Activated CD4-positive, alpha-beta T cell treated with anti-CD3 and anti-CD28 coated beads for 4 hours (primary cell): ENCODE data around the gene GOLGB1.

Experiments
- DNase-seq, 2 donors: peaks; one replicate each; pipeline ENCODE4 v3.0.0-alpha.2; 2020

Gene GOLGB1

DNA sequence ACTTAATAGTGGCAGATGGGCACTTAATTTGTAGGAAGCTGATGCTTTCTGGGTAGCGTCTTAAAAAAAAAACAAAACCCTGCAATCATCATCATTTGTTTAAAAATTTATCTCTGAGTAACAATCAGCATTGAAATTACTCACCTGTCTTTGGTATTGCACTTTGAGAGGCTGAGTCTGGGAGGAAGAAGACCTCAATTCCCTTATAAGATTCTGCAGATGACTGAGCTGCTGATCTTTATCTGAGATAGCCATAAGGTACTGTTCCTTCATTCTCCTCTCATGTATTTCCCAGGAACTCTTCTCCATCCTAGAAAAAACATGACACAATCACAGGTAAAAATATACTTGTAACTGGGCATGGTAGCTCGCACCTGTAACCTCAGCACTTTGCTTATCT is 72.4 kb downstream of the GOLGB1 start:
- no peak for DNase-seq

DNA sequence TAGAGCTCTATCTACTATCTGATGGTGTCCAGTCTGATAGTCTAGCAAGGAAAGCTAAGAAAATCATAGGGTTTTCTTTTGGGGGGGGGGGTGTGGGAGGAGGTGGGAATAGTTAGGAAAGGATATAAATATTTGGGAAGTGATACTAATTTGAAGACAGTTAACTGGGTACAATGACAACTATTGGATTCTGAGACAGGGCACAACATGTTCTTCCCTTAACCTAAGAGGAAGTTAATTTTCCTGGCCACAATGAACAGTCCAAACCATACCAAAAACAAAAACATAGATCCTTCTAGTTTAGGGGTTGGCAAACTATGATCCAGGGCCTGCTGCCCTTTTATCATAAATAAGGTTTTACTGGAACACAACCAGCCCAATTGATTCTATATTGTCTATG is 78.9 kb downstream of the GOLGB1 start:
- DNase-seq: no peak

DNA sequence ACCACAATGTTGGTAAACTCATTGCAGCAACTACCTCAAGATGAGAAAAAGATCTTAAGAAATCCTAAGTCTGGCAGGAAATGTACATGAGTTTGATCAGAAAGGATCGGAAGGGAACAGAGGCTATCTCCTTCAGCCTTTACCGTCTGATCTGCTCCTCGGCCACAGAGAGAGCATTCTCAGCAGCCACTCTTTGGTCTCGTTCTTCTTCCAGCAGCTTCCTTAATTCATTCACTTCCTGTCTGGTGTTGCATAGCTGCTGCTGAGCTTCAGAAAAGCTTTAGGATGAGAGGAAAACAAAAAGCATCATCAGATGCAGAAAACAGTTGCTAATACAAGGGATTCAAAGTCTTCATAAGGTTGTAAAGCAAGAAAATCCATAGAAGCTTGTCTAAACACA is 82.2 kb downstream of the GOLGB1 start:
- no peak for DNase-seq

DNA sequence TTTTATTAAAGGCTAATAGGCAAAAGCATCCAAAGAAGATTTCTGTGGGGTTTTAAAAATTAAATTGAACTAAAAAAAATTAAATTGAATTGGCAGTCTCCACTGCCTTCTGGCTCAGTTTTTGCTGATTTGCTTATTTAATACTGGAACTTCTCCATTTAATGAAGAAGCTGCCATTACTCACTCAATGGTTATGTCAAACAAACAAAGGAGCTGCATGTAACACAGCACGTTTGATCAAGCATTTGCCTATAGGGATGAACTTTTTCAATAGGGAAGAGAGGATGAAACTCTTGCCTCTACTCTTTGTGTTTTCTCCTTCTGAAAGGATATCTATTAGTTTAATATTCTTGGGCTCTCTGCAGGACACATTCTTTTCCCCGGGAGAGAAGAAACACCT is 84.1 kb downstream of the GOLGB1 start:
- no peak for DNase-seq

DNA sequence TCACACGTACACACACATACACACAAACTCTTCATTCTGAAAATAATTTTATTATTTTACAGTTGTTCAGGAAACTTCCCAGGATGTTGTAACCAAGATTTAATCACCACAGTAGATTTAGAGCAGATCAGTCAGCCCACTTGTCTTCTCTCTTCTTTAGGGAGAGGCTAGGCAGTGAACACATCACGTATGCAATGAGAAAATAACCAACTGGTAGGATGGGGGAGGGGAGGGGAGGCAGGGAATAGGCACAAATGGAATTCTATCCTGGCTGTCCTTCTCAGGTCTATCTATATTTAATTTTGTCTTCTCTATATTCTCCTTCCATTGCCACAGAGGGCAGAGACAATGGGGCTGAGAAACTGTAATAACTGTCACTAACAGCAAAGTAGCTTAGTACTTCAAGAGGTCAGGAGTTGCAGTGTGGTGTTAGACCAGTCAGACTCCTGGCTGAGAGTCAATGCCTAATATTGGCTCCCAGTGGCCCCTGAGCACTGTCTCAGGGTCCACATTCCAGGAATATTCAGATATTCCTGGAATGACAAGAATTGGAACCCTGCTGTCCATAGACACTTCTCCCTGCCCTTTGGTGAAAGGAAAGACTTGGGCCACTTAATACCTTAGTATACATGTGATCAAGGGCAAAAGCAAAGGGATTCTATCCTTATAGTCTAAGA is 86.2 kb downstream of the GOLGB1 start:
- no peak for DNase-seq

DNA sequence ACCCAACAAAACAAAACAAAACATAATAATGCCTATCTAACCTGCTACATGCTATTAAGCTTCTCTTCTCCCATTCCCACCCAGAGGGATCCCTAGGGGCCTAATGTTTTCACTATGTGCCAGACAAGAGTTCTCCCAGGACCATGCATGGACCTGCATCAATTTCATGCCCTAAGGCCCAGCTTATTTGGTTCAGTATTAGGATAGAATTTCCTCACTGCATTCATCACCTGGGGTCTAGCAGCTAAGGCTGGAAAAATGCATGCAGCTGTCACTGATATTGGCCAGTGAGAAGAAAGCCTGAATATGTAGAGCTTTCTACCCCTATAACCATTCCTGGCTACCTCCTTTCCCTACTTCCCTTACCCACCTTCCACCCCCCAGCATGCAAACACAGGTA is 86.8 kb downstream of the GOLGB1 start:
- DNase-seq: no peak

DNA sequence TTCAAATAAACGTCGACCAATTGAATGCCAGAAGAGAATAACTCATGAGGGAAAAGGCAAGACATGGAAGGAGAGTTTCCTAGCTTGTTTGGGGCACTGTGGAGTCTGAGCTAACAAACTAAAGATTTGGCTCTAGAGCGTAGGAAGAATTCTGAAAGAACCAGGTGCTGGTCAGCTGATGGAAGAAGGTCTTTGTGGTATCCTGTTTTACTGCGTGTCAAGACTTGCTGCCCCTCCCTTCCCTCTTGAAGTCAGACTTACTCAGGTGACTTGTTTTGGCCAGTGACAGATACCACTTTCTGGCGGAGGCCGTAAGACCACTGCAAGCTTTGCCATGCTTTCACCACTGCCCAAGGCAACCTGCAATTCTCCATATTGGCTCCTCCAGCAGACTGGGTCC is 88.2 kb downstream of the GOLGB1 start:
- no peak for DNase-seq

DNA sequence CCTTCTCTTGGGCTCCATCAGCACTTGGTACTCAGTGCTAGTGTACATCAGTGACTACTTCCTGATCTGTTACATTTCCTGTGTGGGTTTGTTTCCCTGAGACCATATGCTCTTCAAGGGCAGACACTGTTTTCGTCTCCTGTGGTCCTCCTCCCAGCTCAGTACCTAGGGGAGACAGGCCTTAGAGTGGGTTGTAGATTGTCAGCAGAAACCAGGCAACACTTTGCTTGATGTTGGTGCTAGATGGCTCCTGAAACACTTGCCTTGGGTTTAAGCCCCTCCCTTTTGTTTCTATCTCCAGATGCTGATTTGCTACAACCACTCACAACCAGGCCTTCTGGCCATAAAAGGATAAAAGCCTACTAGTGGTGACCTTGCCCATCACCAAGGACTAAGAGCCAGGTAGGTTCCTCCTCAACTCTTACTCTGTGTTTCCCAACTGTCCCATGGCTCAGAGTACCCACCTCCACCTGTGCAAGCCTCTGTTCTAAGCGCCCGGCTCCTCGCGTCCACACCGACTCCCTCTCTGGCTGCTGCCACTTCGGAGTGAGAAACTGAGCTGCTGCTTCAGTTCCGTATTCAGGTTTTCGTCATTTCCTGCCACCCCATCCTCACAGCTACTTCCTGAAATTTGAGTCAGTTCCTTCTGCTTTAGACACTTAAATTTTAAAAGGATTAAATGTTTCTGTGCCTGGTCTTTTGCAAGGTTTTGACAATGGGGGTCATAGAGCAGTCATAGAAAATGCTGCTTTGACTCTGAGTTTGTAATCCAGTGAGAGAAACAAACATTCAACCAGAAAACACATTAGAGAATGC is 89.0 kb downstream of the GOLGB1 start, which contains the start of gene HCLS1:
HCLS1 (minus strand) TSS at position 548 of the 816 bp plus-strand sequence. CDS start 2,556 bp downstream, outside the sequence.
- peak; percentile 61 to 66 for DNase-seq

DNA sequence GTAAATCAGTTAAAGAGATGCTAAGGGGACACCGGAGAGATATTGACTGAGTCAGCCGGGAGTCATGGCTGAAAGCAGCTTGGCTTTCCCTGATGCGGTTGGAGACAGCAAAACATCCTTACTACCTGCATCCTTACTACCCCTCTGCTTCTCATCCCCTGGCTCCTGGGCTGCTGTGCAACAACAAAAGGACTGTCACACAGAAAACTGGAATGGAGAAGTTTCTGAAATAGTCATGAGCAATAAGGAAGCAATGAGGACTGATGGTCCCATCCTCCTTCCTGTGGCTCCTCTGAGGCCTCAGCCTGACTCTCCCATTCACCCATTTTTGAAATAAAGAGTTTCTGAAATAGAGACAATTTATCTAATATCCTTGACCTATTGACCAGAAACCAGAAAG is 90.0 kb downstream of the GOLGB1 start:
- no peak for DNase-seq

DNA sequence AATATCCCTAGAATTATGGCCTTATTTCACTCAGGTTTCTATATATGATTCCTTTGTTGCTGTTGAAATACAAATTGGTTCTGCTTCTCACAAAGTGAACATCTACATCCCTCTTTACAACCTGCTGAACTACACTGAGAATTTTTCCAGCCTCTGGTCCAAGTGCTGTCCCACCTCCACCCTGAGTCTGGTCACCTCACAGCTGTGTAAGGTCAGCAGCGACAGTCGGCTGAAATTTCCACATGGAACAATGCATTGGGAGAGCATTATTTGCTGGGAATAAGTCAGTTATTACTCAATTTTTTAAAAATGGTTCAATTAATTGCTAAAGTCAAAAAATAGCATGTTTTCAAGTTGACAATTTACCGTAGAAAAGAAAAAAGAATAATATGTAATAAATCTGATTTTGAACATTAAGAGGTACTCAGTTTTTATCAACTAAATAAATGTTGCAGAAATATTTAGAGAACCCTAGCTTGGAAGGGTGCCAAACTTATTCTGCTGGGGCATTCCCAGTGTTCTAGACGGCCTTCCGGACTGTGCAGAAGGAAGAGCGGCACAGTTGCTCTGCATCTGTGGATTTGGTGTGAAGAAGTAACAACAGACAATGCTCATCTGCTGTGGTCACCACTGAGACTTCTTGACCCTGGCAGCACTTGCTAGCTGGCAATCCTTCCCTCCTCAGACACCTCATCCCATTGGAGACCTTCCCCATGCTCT is 90.7 kb downstream of the GOLGB1 start:
- DNase-seq: no peak

DNA sequence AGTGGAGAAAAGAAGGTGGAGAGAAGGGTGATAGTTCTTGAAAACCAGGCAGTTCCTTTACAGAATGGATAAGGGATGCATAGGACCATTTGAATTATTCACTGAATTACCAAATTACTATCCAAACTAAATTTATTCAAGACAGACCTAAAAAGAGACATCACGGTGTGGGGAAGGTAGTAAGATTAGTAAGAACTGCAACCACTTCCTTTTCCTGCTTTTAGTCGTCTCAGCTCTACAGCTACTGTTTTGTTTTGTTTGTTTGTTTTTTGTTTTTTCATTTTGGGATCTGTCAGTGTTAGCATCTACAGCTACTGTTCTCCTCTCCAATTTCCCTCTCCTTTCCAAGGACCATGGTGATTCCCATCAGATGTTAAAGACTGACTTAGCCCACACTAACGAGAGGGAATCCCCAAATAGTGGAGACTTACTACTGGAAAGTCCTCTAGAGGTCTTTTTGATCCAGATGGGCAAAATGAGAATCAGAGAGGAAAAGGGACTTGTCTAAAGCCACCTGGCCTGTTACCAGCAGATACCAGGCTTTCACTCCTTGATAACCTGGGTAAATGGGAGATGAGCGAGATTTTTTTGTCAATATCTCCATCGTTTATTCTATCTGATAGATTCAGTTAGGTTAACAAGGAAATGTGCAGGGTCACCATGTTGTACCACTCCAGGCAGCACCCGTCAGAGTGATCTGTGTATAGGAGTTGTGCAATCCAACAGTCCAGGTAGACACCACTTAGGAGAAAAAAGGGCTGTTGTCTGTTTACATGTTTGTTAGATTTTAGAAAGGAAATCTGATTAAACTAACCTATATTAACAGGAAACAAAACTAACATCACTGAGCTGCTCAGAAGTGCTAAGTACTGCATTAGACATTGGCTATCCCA is 94.8 kb downstream of the GOLGB1 start:
- DNase-seq: no peak

DNA sequence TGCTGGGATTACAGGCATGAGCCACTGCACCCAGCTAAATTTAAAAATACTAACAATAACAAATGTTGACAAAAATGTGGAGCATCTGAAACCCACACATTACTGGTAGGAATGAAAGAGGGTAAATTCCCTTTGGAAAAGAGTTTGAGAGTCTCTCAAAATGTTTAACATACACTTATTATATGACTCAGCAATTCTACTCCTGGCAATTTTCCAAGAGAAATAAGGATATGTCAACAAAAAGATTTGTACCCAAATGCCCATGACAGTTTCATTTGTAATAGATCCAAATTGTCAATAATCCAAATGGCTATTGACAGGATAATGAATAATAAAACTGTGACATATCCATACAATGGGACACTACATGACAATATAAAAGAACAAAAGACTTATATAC is 97.9 kb downstream of the GOLGB1 start:
- no peak for DNase-seq

DNA sequence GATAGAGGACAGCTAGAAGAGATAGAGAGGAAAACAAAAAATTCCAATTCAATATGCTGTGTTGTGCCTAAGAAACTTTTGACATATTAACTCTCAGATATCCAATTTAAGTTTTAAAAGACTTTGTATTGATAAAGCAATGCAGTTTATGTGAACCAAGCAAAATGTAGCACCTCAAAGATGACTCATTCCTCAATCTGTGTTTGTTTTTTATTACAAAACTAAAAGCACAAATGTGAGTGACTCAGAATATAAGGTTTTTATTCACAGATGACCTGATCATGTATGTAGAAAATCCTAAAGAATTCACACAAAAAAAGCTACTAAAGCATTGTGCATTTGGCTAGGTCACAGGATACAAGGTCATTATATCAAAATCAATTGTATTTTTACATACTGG is 99.9 kb downstream of the GOLGB1 start:
- DNase-seq: no peak

DNA sequence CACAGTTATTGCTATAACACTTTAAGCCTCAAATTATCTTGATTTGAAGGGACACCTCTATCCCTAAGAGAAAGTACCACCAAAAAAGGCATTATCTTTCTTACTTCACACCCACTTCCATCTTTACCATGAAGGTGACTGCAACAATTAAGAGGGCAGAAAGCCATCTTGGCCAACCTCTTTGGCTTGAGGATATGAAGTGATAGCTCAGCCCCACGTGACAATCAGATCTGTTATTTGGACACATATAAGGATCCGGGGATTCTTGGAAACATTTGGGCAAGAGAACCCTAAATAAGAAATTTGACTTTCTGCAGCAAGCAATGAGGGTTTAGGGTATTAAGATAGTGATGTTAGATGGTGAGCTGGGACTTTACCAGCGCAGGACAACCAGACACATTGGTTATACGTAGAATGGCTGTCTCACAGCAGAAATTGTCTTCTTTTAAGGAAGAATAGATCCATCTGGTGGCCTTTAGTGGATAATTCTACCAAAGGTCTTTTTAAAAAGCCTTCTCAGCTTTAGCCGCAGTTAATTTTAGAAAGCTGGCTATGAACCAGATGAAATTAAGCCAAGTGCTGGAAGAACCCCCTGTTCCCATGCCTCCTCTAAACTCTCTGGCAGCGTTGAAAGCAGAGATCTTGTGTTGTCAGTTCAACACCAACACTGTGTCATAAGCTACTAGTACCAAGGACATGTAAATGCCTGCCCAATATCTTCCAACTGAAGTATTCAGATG is 101.2 kb downstream of the GOLGB1 start:
- no peak for DNase-seq

DNA sequence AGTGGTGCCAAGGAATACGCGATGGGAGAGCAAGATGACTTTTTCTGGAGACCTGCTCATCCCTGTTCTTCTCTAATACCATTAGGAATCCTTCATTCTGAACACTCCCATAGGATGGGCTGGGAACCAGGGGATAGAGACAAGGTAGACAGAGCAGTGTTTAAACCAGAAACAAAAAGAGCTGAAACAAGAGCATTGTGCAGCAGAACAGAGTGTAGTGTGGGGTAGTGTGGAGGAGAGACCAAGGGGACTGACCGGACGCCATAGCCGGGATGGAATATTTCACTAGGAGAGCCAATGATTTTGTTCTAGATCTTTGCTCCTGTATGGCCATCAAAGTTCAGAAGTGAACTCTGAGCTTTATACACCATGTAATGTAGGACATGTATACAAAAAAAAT is 104.5 kb downstream of the GOLGB1 start:
- no peak for DNase-seq

DNA sequence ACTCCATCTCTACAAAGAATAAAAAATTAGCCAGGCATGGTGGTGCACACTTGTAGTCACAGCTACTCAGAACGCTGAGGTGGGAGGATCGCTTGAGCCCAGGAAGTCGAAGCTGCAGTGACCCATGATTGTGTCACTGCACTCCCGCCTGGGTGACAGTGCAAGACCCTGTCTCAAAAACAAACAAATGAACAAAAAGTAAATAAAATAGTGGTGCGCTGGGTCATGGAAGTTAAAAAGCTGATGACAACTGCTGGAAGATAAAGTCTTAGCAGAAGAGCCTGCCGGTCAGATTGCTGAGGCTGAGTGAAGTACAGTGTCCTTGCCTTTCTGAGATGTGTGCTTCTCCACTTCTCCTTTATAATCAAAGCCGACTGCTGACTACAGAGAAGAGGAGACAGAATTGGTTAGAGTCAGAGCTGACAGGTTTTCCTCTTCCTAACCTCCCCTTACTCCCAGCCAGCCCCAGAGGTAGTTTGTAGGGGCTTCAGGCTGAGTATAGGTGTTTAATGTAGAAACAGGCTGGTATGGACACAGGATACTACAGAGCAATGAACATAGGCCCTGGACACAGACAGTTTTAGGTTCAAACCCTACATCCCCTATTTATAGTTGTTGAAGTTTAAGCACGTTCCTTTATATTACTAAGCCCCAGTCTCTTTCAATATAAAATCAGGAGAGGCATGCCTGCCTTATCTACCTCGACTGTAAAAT is 106.8 kb downstream of the GOLGB1 start:
- DNase-seq: no peak

DNA sequence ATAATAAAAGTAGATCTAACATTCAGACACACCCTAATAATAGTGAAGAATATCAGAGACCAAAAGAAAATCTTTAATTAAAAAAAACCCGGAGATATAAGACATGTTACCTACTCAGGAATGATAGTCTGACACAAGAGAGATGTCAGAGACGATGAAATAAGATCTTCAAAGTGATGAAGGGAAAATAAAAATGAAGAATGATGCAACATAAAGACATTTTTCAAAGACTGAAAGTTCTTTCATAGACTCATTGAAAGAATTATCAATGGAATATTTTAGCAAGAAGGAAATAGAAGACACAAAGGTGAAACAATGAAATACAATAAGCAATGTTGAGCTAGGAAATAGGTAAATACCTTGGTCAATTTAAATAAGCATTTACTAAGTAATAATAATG is 108.4 kb downstream of the GOLGB1 start:
- no peak for DNase-seq

DNA sequence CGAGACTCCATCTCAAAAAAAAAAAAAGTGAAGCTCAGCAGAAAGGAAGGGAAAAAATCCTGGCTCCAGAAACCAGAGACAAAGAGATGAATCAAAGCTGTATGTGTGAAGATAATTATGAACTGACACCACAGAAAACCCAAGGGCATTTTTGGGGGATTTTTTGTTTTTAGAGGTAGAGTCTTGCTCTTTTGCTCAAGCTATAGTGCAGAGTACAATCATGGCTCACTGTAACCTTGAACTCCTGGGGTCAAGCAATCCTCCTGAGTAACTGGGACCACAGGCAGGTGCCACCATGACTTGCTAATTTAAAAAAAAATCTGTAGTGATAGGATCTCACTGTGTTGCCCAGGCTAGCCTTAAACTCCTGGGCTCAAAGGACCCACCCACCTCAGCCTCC is 111.6 kb downstream of the GOLGB1 start:
- DNase-seq: no peak

DNA sequence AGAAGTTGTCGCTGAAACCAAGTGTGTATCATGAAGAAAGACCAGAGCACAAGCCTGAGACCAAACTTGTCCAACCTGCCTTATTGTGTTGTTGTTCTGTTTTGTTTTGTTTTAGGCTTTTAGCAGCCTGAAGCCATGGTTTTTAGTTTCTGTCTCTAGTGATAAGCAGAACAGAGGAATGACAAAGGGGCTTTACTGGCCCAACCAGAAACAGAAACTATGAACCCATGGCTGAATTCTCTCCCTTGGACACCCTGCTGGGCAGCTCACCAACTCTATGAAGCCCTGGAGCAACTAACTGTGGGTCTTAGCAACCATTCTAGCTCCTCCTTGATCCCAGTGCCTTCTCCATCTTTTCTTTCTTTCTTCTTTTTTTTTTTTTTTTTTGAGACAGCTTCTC is 119.2 kb downstream of the GOLGB1 start:
- DNase-seq: no peak

DNA sequence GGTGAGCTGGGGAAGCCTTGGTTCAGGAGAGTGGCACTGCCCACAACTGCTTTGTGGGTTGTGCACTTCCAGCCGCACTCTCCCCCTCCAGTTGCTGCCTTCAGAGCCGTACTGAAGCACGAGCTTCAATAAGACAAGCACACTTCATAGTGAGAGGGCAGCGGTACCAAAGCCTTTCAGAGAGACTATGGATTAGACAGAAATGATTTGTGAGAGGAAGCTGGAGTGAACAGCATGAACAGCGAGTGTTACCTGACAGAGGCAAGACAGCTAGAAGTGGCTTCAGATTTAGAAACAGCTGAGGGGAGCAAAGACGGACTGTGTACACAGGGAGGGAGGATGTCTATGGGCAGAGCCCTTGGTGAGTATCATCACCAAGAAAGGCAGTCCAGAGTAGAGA is 119.9 kb downstream of the GOLGB1 start:
- DNase-seq: no peak

DNA sequence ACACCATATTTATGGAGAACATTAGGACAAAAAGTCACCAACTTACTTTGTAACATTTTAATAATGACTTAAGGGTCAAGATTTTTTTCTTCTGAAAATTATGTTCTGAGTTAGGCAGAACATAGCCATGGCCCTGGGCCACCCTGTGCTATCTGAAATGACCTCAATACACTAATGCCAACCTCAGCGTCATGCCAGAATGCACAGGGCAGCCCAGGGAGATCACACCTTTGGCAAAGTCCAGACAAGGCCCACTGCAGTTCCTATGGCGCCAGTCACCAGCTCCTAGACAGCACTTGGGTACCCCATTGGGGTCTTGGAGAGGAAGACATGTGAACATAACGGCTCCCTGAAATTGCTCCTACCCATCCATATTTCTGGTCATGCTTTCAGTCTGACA is 121.9 kb downstream of the GOLGB1 start:
- DNase-seq: no peak
